Gastroesophageal sphincter (tissue), 4 donors: Measurements from ENCODE around the gene CNNM4. TPM values are rescaled to one million over a fixed set of nuclear protein-coding genes. Genes with fewer than 3 reads are reported as not detected.
A peak's percentile ranks its signal among the peaks of the same experiment; 100 is the strongest.

Experiments
- ATAC-seq: fragments of 150-250 bp; one replicate; pipeline ENCODE4 v1.9.1; 2016; ENCODE audit warnings: mild to moderate bottlenecking, moderate library complexity
- H3K27ac ChIP-seq, 4 donors: fragments of 200-600 bp; sonication (generic) in 3 of 4; 1 replicate in 3 of 4; 2 replicates in 1 of 4; pipeline ENCODE4 v1.5.1; 2016 to 2019
- H3K27me3 ChIP-seq: fragments of 200-600 bp; sonication (generic); one replicate; pipeline ENCODE4 v1.5.1; 2019
- H3K36me3 ChIP-seq, 2 donors: fragments of 200-600 bp; sonication (generic); one replicate each; pipeline ENCODE4 v1.5.1; 2019; ENCODE audit warnings: control low read depth in 1 of 2
- H3K4me1 ChIP-seq, 3 donors: fragments of 200-600 bp; sonication (generic); 1 replicate in 2 of 3; 2 replicates in 1 of 3; pipeline ENCODE4 v1.5.1; 2016 to 2019; ENCODE audit warnings: control low read depth in 2 of 3
- H3K4me3 ChIP-seq, 2 donors: fragments of 200-600 bp; sonication (generic); one replicate each; pipeline ENCODE4 v1.5.1; 2019; ENCODE audit warnings: mild to moderate bottlenecking in 1 of 2, moderate library complexity in 1 of 2
- H3K9me3 ChIP-seq, 3 donors: fragments of 200-600 bp; sonication (generic); one replicate each; pipeline ENCODE4 v1.5.1; 2017 to 2019; ENCODE audit warnings: control low read depth in 2 of 3
- CTCF ChIP-seq, 4 experiments: fragments of 200-600 bp in 2 of 4; fragments of 450-650 bp in 2 of 4; sonication (generic) in 1 of 4; IDR thresholded peaks; one replicate each; pipeline ENCODE4 v1.5.1; 2017 to 2019; ENCODE audit warnings: antibody characterized with exemption in 4 of 4, mild to moderate bottlenecking in 2 of 4, moderate library complexity in 2 of 4
- EP300 ChIP-seq: sonication (generic); formaldehyde crosslinking; IDR thresholded peaks from one replicate; pipeline ENCODE4 v1.6.1; 2017; ENCODE audit warnings: antibody characterized with exemption, mild to moderate bottlenecking
- POLR2A ChIP-seq, 2 donors: fragments of 450-650 bp; IDR thresholded peaks; one replicate each; pipeline ENCODE4 v1.6.1; 2017; ENCODE audit warnings: antibody characterized with exemption in 2 of 2, mild to moderate bottlenecking in 2 of 2, moderate library complexity in 1 of 2
- POLR2AphosphoS5 ChIP-seq: sonication (generic); formaldehyde crosslinking; IDR thresholded peaks from one replicate; pipeline ENCODE4 v1.6.1; 2017; ENCODE audit warnings: antibody characterized with exemption
- WGBS, 2 donors: methylation state at CpG; one replicate each; pipeline ENCODE4 v1.1.5; 2018; ENCODE audit warnings: low coverage in 1 of 2; 5-methylcytosine and 5-hydroxymethylcytosine counted together
- total RNA-seq, 4 donors: library from RNA; depleted of rRNA; stranded (reverse); fragments of >200 nt; gene quantifications; one replicate each; pipeline ENCODE4 v1.1.0, GENCODE V29; 2016

Gene CNNM4
- total RNA-seq, 4 donors from 2014 or later, result 2.7 to 6.1 (median 5.5) TPM

- H3K27me3 ChIP-seq, result no peaks in the 10 kb centered on the region
- no peaks in the 10 kb centered on the region for H3K9me3 ChIP-seq
- peaks cover 0 to 27% (median 5%) of the 10 kb centered on the region in 3 donors for H3K4me1 ChIP-seq
- ATAC-seq, result no peak
- no peak for TF ChIP-seq CTCF (IDR thresholded peaks at IDR 0.05)
- TF ChIP-seq POLR2AphosphoS5, result no peak
- no peak for TF ChIP-seq POLR2A (IDR thresholded peaks at IDR 0.05)
- TF ChIP-seq EP300, result no peak
- WGBS, 2 donors, result 94 to 97% methylated on average over 7 to 12 of the region's 13 CpGs
- H3K27ac ChIP-seq, result no peak overlapping the region
- no peak overlapping the region for H3K4me3 ChIP-seq
- peaks cover 0 to 97% of the 10 kb centered on the region in 2 donors for H3K36me3 ChIP-seq
These were observed 68.2 kb downstream of the CNNM4 start for GRCh38 chr2:96828874-96829273.

GRCh38 chr2:96830044-96830562, 69.4 kb downstream of the CNNM4 start:
- no peak overlapping the region for H3K27ac ChIP-seq
- no peak overlapping the region for H3K4me3 ChIP-seq
- H3K4me1 ChIP-seq, result peaks cover 0 to 15% (median 5%) of the 10 kb centered on the region in 3 donors
- 50 to 67% methylated on average over 1 to 2 of the region's 5 CpGs for WGBS, 2 donors
- TF ChIP-seq POLR2AphosphoS5 (no peak), EP300 (no peak), CTCF (IDR thresholded peaks at IDR 0.05) (no peak), POLR2A (IDR thresholded peaks at IDR 0.05) (no peak)
- peaks cover 0 to 100% of the 10 kb centered on the region in 2 donors for H3K36me3 ChIP-seq
- H3K9me3 ChIP-seq, result no peaks in the 10 kb centered on the region
- no peaks in the 10 kb centered on the region for H3K27me3 ChIP-seq
- no peak for ATAC-seq

- H3K4me1 ChIP-seq, result peaks cover 0 to 14% (median 5%) of the 10 kb centered on the region in 3 donors
- H3K27ac ChIP-seq, result peak overlapping the region in 3 of 4 donors; percentile 45 to 62 (median 58)
- H3K4me3 ChIP-seq, result no peak overlapping the region
- no peaks in the 10 kb centered on the region for H3K9me3 ChIP-seq
- no peak for TF ChIP-seq EP300
- WGBS, 2 donors, result 54 to 73% methylated on average over 4 to 7 of the region's 10 CpGs
- H3K36me3 ChIP-seq, result peaks cover 0 to 96% of the 10 kb centered on the region in 2 donors
- no peak for ATAC-seq
- no peaks in the 10 kb centered on the region for H3K27me3 ChIP-seq
These were observed 71.0 kb downstream of the CNNM4 start for GRCh38 chr2:96831679-96832078.

GRCh38 chr2:96832408-96832753, 71.7 kb downstream of the CNNM4 start:
- TF ChIP-seq CTCF (IDR thresholded peaks at IDR 0.05), result no peak
- no CpG with 5 or more reads among the region's 11 CpGs for WGBS, 2 donors
- H3K4me1 ChIP-seq, result peaks cover 0 to 14% (median 5%) of the 10 kb centered on the region in 3 donors
- peaks cover 0 to 96% of the 10 kb centered on the region in 2 donors for H3K36me3 ChIP-seq
- H3K9me3 ChIP-seq, result no peaks in the 10 kb centered on the region
- H3K4me3 ChIP-seq, result no peak overlapping the region
- no peaks in the 10 kb centered on the region for H3K27me3 ChIP-seq
- ATAC-seq, result no peak
- H3K27ac ChIP-seq, result peak overlapping the region in 3 of 4 donors; percentile 45 to 62 (median 58)

- ATAC-seq, result peak; percentile 38
- peaks cover 0 to 96% of the 10 kb centered on the region in 2 donors for H3K36me3 ChIP-seq
- 27 to 51% methylated on average over 10 to 12 of the region's 18 CpGs for WGBS, 2 donors
- H3K9me3 ChIP-seq, result no peaks in the 10 kb centered on the region
- H3K27me3 ChIP-seq, result no peaks in the 10 kb centered on the region
- TF ChIP-seq POLR2A (IDR thresholded peaks at IDR 0.05) (no peak), CTCF (IDR thresholded peaks at IDR 0.05) (no peak), EP300 (no peak), POLR2AphosphoS5 (no peak)
- H3K4me3 ChIP-seq, result no peak overlapping the region
- peak overlapping the region in 3 of 4 donors; percentile 45 to 62 (median 58) for H3K27ac ChIP-seq
- H3K4me1 ChIP-seq, result peaks cover 0 to 14% (median 5%) of the 10 kb centered on the region in 3 donors
These were observed 72.2 kb downstream of the CNNM4 start for GRCh38 chr2:96832754-96833507.
